HCT116 (cell line): ENCODE data around the gene ALG2. TPM values are rescaled to one million over a fixed set of nuclear protein-coding genes. Genes with fewer than 3 reads are reported as not detected.

Experiments
- ATAC-seq: fragments of 200-7000 bp; cut with Tn5 transposase; 2 replicates; pipeline ENCODE4 v1.9.1; 2020; ENCODE audit warnings: mild to moderate bottlenecking, moderate library complexity
- BruUV-seq: library from RNA; stranded (reverse); fragments of 400-500 nt; replicated peaks from 2 replicates; lab custom pipeline; 2021; lab: Mats Ljungman, UMichigan
- CTCF ChIA-PET: fragments of 300-600 bp; sonication (Branson Sonifier 250); formaldehyde crosslinking; loops from one replicate; lab custom pipeline; 2021; ENCODE audit warnings: antibody characterized with exemption; lab: Charles Lee
- POLR2A ChIA-PET: fragments of 300-600, 350-600 bp; sonication (Branson Sonifier 250); formaldehyde crosslinking; loops from one replicate; lab custom pipeline; 2021; ENCODE audit warnings: antibody characterized with exemption; lab: Charles Lee
- RAD21 ChIA-PET, 2 experiments: fragments of 300-600 bp; sonication (Branson Sonifier 250); formaldehyde crosslinking; loops; one replicate each; lab custom pipeline; 2023; ENCODE audit warnings: low total read pairs in 2 of 2; ENCODE audit not compliant: uncharacterized antibody in 2 of 2, unreplicated experiment in 2 of 2, low non-redundant PET in 1 of 2; lab: Charles Lee
- DNase-seq: peaks from one replicate; pipeline ENCODE4 v3.0.0-alpha.2; 2010; ENCODE audit warnings: low read depth, low spot score
- H2AFZ ChIP-seq: fragments of 200-600 bp; shearing (Covaris generic), sonication (generic); 2 replicates; pipeline ENCODE4 v1.6.1; 2017; ENCODE audit warnings: low read depth, mixed run types, mixed read lengths, antibody characterized with exemption, low read length; ENCODE audit not compliant: poor library complexity, severe bottlenecking
- H3K27ac ChIP-seq: 2 replicates; pipeline ENCODE4 v1.5.1; 2012; ENCODE audit warnings: low read depth, low read length
- H3K27me3 ChIP-seq: fragments of 200-600 bp; sonication (generic); 2 replicates; pipeline ENCODE4 v1.6.1; 2016; ENCODE audit warnings: mixed run types, low read length, mixed read lengths; ENCODE audit not compliant: insufficient read depth
- H3K36me3 ChIP-seq, 2 experiments: fragments of 200-500 bp in 1 of 2; fragments of 200-600 bp in 1 of 2; sonication (Bioruptor generic) in 1 of 2; sonication (generic) in 1 of 2; 2 replicates each; pipeline versions ENCODE4 v1.5.1 to v1.6.1; 2014 to 2016; ENCODE audit warnings: low read length in 2 of 2, inconsistent platforms in 1 of 2, mixed read lengths in 1 of 2, mixed run types in 1 of 2; ENCODE audit not compliant: insufficient read depth in 2 of 2, control insufficient read depth in 1 of 2
- H3K4me1 ChIP-seq, 2 experiments: fragments of 200-600 bp in 1 of 2; sonication (generic) in 1 of 2; 2 replicates each; pipeline versions ENCODE4 v1.5.1 to v1.6.1; 2012 to 2017; ENCODE audit warnings: low read length in 2 of 2, inconsistent platforms in 1 of 2, mild to moderate bottlenecking in 1 of 2, mixed read lengths in 1 of 2, mixed run types in 1 of 2, moderate library complexity in 1 of 2; ENCODE audit not compliant: insufficient read depth in 2 of 2, control insufficient read depth in 1 of 2
- H3K4me2 ChIP-seq: fragments of 200-600 bp; sonication (generic); 2 replicates; pipeline ENCODE4 v1.6.1; 2017; ENCODE audit warnings: mixed run types, low read length, mixed read lengths
- H3K4me3 ChIP-seq, 2 experiments: fragments of 200-600 bp in 1 of 2; sonication (generic) in 1 of 2; replicated peaks in 1 of 2; 2 replicates each; pipeline ENCODE4 v1.5.1; 2011 to 2016; ENCODE audit warnings: low read length in 2 of 2, control low read depth in 1 of 2, low read depth in 1 of 2, mild to moderate bottlenecking in 1 of 2, mixed read lengths in 1 of 2, mixed run types in 1 of 2
- H3K79me2 ChIP-seq: fragments of 200-600 bp; sonication (generic); 2 replicates; pipeline ENCODE4 v1.6.1; 2017; ENCODE audit warnings: mild to moderate bottlenecking, mixed run types, low read length, moderate library complexity, mixed read lengths; ENCODE audit not compliant: insufficient read depth
- H3K9ac ChIP-seq: fragments of 200-600 bp; sonication (generic); 2 replicates; pipeline ENCODE4 v1.6.1; 2016; ENCODE audit warnings: low read length, mixed read lengths
- H3K9me2 ChIP-seq: fragments of 200-600 bp; sonication (generic), shearing (Covaris generic); 2 replicates; pipeline ENCODE4 v1.6.1; 2017; ENCODE audit warnings: mixed run types, mild to moderate bottlenecking, moderate library complexity; ENCODE audit not compliant: insufficient read depth
- H3K9me3 ChIP-seq, 2 experiments: fragments of 200-500 bp in 1 of 2; fragments of 200-600 bp in 1 of 2; sonication (Bioruptor generic) in 1 of 2; sonication (generic) in 1 of 2; 2 replicates each; pipeline ENCODE4 v1.6.1; 2014 to 2017; ENCODE audit warnings: low read length in 2 of 2, mixed read lengths in 2 of 2, inconsistent platforms in 1 of 2, low read depth in 1 of 2, mild to moderate bottlenecking in 1 of 2, mixed run types in 1 of 2, moderate library complexity in 1 of 2; ENCODE audit not compliant: control insufficient read depth in 1 of 2, insufficient read depth in 1 of 2
- H4K20me1 ChIP-seq: fragments of 200-600 bp; sonication (generic), shearing (Covaris generic); 2 replicates; pipeline ENCODE4 v1.6.1; 2017; ENCODE audit warnings: mixed run types, mild to moderate bottlenecking, moderate library complexity; ENCODE audit not compliant: insufficient read depth
- ATF3 ChIP-seq: IDR thresholded peaks from 2 replicates; pipeline ENCODE4 v1.6.1; 2012
- EGR1 ChIP-seq: IDR thresholded peaks from 2 replicates; pipeline ENCODE4 v1.6.1; 2012; ENCODE audit warnings: low read depth
- ELF1 ChIP-seq: IDR thresholded peaks from 2 replicates; pipeline ENCODE4 v1.6.1; 2012; ENCODE audit warnings: low read depth, borderline replicate concordance
- FOSL1 ChIP-seq: IDR thresholded peaks from 2 replicates; pipeline ENCODE4 v1.6.1; 2012; ENCODE audit warnings: low read depth
- JUND ChIP-seq: IDR thresholded peaks from 2 replicates; pipeline ENCODE4 v1.6.1; 2012
- POLR2AphosphoS5 ChIP-seq: IDR thresholded peaks from 2 replicates; pipeline ENCODE4 v1.6.1; 2011; ENCODE audit warnings: mild to moderate bottlenecking, low read depth, low read length, moderate library complexity
- RAD21 ChIP-seq: IDR thresholded peaks from 2 replicates; pipeline ENCODE4 v1.6.1; 2012; ENCODE audit warnings: low read depth, mild to moderate bottlenecking
- REST ChIP-seq: IDR thresholded peaks from 2 replicates; pipeline ENCODE4 v1.6.1; 2012; ENCODE audit warnings: low read depth
- SIN3A ChIP-seq: IDR thresholded peaks from 2 replicates; pipeline ENCODE4 v1.6.1; 2012; ENCODE audit warnings: low read depth
- ZBTB33 ChIP-seq: IDR thresholded peaks from 2 replicates; pipeline ENCODE4 v1.6.1; 2011; ENCODE audit warnings: mild to moderate bottlenecking, low read length, moderate library complexity; ENCODE audit not compliant: insufficient replicate concordance; ENCODE audit errors: extremely low read depth
- ZFX ChIP-seq: fragments of 450-650 bp; IDR thresholded peaks from 2 replicates; pipeline ENCODE4 v1.6.1; 2017
- intact Hi-C: fragments of 100-400 bp; cut with micrococcal nuclease; formaldehyde crosslinking; loops from 2 replicates; pipeline ENCODE4 v1.10.0; 2022
- total RNA-seq: library from RNA; stranded (reverse); gene quantifications from one replicate; pipeline ENCODE4 v1.2.1, GENCODE V29; 2021; ENCODE audit not compliant: unreplicated experiment

ALG2 gene
- total RNA-seq, 1 experiment from 2014 or later = 27.9 TPM

- H3K4me1 ChIP-seq = no peaks in the 10 kb centered on the region
- CTCF ChIA-PET = no interaction called here
- TF ChIP-seq ZFX (no peak), REST (no peak), JUND (no peak)
- POLR2A ChIA-PET = no interaction called here
- no peak overlapping the region for H2AFZ ChIP-seq
- no peak for ATAC-seq
- H3K4me3 ChIP-seq = no peak overlapping the region
- H4K20me1 ChIP-seq = no peaks in the 10 kb centered on the region
- no peaks in the 10 kb centered on the region for H3K9me2 ChIP-seq
- no peak overlapping the region for H3K9ac ChIP-seq
- no peaks in the 10 kb centered on the region for H3K27me3 ChIP-seq
- no peaks in the 10 kb centered on the region for H3K9me3 ChIP-seq
- H3K36me3 ChIP-seq = no peaks in the 10 kb centered on the region
- intact Hi-C loops = no loop called here
- RAD21 ChIA-PET = no interaction called here
- H3K79me2 ChIP-seq = no peaks in the 10 kb centered on the region
- no peak overlapping the region for H3K27ac ChIP-seq
- no TSS peak for BruUV-seq
- no peak for DNase-seq
- H3K4me2 ChIP-seq = no peak overlapping the region
Observed at GRCh38 chr9:99253134-99253533, 31.4 kb upstream of the ALG2 start.

GRCh38 chr9:99251157-99251556 lies 29.4 kb upstream of the ALG2 start:
- TF ChIP-seq ELF1 (no peak), JUND (no peak), SIN3A (no peak), FOSL1 (no peak), ZBTB33 (no peak), ATF3 (no peak), POLR2AphosphoS5 (no peak), RAD21 (no peak), EGR1 (no peak)
- Histone ChIP-seq H2AFZ (no peak overlapping the region), H4K20me1 (no peaks in the 10 kb centered on the region), H3K4me1 (no peaks in the 10 kb centered on the region), H3K27ac (no peak overlapping the region), H3K4me3 (no peak overlapping the region), H3K9me2 (no peaks in the 10 kb centered on the region), H3K79me2 (no peaks in the 10 kb centered on the region), H3K36me3 (no peaks in the 10 kb centered on the region), H3K4me2 (no peak overlapping the region), H3K9ac (no peak overlapping the region), H3K27me3 (no peaks in the 10 kb centered on the region), H3K9me3 (no peaks in the 10 kb centered on the region)
- CTCF ChIA-PET = no interaction called here
- ATAC-seq (no peak), DNase-seq (no peak)
- no TSS peak for BruUV-seq
- RAD21 ChIA-PET = no interaction called here
- POLR2A ChIA-PET = no interaction called here
- intact Hi-C loops = no loop called here
